HPDE6-E6E7 (cell line): ENCODE measurements around the gene CDKL1.
"Not testable (repeated sequence)": the region's sequence is repeated elsewhere in the genome, so short reads cannot be mapped to it uniquely, and the experiment has no call there.

Experiments
- DNase-seq: peaks from one replicate; pipeline ENCODE4 v3.0.0; 2011; ENCODE audit warnings: missing footprints; ENCODE audit errors: extremely low spot score

The CDKL1 gene

GRCh38 chr14:50334211-50334610 is 62.5 kb downstream of the CDKL1 start:
- DNase-seq, result no peak

DNA sequence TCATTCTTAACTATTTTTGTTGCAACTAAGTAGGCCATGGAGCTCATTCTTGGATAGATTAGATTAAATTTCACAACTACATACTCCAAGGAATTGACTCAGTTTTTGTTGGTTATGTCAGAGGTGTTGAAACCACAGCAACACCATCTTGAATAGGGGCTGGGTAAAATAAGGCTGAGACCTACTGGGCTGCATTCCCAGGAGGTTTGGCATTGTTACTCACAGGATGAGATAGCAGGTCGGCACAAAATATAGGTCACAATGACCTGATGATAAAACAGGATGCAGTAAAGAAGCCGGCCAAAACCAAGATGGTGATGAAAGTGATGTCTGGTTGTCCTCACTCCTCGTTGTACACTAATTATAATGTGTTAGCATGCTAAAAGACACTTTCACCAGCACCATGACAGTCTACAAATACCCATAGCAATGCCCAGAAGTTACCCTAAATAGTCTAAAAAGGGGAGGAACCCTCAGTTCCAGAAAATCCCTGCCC is 63.6 kb downstream of the CDKL1 start:
- no peak for DNase-seq

GRCh38 chr14:50331596-50331995 is 65.1 kb downstream of the CDKL1 start:
- DNase-seq, result no peak

DNA sequence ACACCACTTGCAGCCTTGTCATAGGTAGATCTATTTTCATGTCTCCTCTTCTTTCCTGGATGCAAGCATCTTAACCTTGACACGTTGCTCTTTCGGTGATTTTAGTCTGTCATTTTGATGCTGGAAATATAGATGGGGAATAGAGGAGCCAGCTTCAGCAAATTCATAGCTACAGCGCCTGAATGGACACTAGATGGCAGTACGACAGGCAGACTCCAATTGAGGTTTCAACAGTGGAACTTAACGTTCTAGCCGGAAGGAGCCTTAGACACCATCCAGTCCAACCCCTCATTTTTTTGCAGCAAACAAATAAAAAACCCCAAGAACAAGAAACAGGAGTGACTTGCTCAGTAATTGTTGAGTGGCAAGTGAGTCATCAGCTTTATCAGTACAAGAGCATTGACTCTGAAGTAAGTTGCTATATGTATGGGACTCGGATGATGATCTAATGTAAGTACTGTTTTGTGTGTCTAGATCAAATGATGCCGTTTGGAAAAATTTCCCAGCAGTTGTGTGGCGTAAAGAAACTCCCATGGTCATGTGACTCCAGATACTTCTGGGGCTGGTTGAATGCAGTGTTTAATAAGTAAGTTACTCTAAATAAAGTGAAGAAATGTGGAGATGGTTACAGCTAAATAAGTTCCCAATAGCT is 75.5 kb downstream of the CDKL1 start:
- DNase-seq, result peak; percentile 87

DNA sequence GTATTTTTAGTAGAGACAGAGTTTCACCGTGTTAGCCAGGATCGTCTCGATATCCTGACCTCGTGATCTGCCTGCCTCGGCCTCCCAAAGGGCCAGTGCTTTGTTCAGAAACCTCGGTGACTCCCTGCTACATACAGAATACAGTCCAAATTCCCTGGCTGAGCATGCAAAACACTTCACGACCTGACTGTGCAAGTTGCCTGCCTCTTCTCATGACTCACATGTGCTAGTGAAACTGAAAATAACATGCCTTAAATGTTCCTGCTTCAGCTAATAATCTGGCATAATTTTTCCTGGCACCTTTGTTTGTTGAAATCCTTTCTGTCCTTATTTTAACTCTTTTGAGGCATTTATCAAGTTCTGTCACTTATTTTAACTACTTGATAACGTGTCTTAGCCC is 76.4 kb downstream of the CDKL1 start:
- DNase-seq, result peak; percentile 66

GRCh38 chr14:50319721-50320120 is 77.0 kb downstream of the CDKL1 start:
- DNase-seq, result no peak

- DNase-seq, result no peak
Observed at GRCh38 chr14:50319293-50319692, 77.4 kb downstream of the CDKL1 start.

GRCh38 chr14:50318031-50318626 is 78.6 kb downstream of the CDKL1 start:
- DNase-seq, result no peak

- not testable (repeated sequence) for DNase-seq
Observed at GRCh38 chr14:50314098-50314497, 82.6 kb downstream of the CDKL1 start.

DNA sequence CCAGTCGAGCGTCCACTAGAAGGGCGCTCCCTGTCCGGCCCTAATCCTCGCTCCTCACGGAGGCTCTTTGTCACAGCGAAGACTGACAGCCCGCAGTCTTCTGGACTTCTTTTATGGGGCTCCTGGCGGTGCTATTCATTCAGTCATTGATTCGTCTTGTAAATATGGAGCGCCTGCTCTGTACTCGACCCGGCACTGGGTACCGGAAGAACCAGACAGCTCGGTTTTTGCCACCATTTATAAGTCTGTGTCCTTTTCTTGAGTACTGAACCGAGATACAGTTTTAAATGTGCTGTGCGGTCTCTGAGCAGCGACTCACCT is 84.0 kb downstream of the CDKL1 start:
- peak; percentile 27 for DNase-seq

- peak; percentile 96 for DNase-seq
Observed at GRCh38 chr14:50311972-50312733, 84.5 kb downstream of the CDKL1 start, which contains the start of the genes DMAC2L and L2HGDH. Gene DMAC2L, plus strand, starts transcription at chr14:50312324. Its CDS starts 9,164 bp downstream, at chr14:50321488. Gene L2HGDH, minus strand, starts transcription at chr14:50312229. Its CDS starts 79 bp downstream, at chr14:50312150.

- peak; percentile 83 for DNase-seq
Observed at GRCh38 chr14:50311337-50311971, 85.2 kb downstream of the CDKL1 start.

- DNase-seq, result no peak
Observed at GRCh38 chr14:50310445-50310844, 86.2 kb downstream of the CDKL1 start.

DNA sequence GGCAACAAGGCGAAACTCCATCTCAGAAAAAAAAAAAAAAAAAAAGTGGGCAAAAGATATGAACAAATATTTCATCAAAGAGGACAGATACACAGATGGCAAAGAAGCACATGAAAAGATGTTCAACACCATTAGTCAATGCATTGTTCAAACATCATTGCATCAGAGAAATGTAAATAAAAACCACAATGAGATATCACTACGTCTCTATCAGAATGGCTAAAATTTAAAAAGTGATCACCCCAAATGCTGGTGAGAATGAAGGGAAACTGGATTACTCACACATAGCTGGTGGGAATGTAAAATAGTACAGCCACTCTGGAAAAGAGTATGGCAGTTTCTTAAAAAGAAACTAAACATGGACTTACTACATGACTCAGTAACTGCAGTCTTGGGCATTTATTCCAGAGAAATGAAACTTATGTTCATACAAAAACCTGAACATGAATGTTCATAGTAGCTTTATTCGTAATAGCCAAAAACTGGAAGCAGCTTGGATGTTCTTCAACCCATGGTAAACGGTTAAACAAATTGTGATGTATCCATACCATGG is 88.2 kb downstream of the CDKL1 start:
- DNase-seq, result no peak

- DNase-seq, result no peak
Observed at GRCh38 chr14:50303744-50304471, 92.8 kb downstream of the CDKL1 start.

GRCh38 chr14:50301914-50302313 is 94.8 kb downstream of the CDKL1 start:
- DNase-seq, result no peak

GRCh38 chr14:50299585-50299984 is 97.1 kb downstream of the CDKL1 start:
- DNase-seq, result no peak

- DNase-seq, result no peak
Observed at GRCh38 chr14:50290306-50290705, 106.4 kb downstream of the CDKL1 start.

DNA sequence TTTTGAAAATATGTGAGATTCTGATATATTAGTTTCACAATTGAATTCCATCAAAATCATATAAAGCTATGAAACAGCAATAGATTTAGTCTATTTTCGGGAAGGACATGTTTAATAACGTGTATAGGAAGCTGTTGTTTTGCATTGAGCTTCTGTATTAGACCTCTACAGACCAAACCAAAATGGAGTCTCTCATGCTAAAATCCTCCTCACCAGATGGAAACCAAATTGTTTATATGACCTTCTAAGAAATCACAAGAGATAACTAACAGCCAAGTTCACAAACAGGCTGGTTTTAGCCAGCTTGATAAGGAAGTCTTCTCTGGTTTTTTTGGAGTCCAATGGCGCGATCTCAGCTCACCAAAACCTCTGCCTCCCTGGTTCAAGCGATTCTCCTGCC is 108.5 kb downstream of the CDKL1 start:
- DNase-seq, result no peak

DNA sequence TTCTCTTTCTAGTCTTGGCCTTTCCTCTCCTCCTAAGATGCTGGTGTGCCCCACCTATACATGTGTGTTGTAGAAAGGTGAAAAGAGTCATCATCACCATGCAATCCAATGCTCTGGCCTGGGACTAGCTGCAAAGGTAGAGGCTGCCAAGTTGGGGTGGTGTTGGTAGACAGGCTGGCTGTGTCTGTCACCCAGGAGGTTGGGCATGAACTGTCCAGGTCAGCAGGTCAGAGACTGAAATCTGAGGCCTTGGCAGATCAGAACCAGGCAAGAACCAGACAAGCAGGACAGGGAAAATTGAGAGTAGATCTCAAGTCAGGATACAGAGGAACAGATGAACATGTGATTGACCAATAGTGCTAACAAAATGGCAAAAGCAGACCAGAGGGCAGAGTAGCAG is 110.8 kb downstream of the CDKL1 start:
- DNase-seq, result no peak
